A549 (cell line): ENCODE data around the gene FAM187B. TPM values are rescaled to one million over a fixed set of nuclear protein-coding genes. Genes with fewer than 3 reads are reported as not detected.

Experiments used
- ATAC-seq, 2 experiments: fragments of 200-7000 bp in 1 of 2; fragments of >200 bp in 1 of 2; cut with Nextera tagmentation in 1 of 2; cut with Tn5 transposase in 1 of 2; 3 replicates each; pipeline versions ENCODE4 v1.8.0 to v1.9.1; 2018 to 2020; ENCODE audit warnings: mild to moderate bottlenecking in 1 of 2, moderate library complexity in 1 of 2
- CTCF ChIA-PET: fragments of 300-600 bp; sonication (Branson Sonifier 250); formaldehyde crosslinking; extraction: SDS; loops from one replicate; lab custom pipeline; 2021; ENCODE audit warnings: antibody characterized with exemption, inconsistent platforms; lab: Yijun Ruan, JAX
- POLR2A ChIA-PET: fragments of 350-600 bp; formaldehyde crosslinking; extraction: SDS; loops from one replicate; lab custom pipeline; 2021; ENCODE audit warnings: antibody characterized with exemption, inconsistent platforms; lab: Yijun Ruan, JAX
- DNase-seq, 2 experiments: peaks; one replicate each; pipeline versions ENCODE4 v3.0.0 to v3.0.0-alpha.2; 2011 to 2016; ENCODE audit warnings: low read depth in 1 of 2, low spot score in 1 of 2
- FAIRE-seq: peaks from 2 replicates; lab custom pipeline; 2011; peaks lifted over from hg19 to GRCh38; lab: Jason Lieb, UNC
- H3K27ac ChIP-seq, 2 experiments: fragments of >200 bp; sonication (Bioruptor Twin); formaldehyde crosslinking; 3 replicates each; pipeline ENCODE4 v1.5.1; 2016 to 2017
- H3K4me1 ChIP-seq: fragments of >200 bp; sonication (Bioruptor Twin); formaldehyde crosslinking; 3 replicates; pipeline ENCODE4 v1.6.1; 2016
- H3K4me2 ChIP-seq: fragments of >200 bp; sonication (Bioruptor Twin); formaldehyde crosslinking; 3 replicates; pipeline ENCODE4 v1.6.1; 2016
- H3K4me3 ChIP-seq: fragments of >200 bp; sonication (Bioruptor Twin); formaldehyde crosslinking; 3 replicates; pipeline ENCODE4 v1.5.1; 2016
- H3K9me3 ChIP-seq: fragments of >200 bp; sonication (Bioruptor Twin); formaldehyde crosslinking; 3 replicates; pipeline ENCODE4 v1.6.1; 2016
- BHLHE40 ChIP-seq: IDR thresholded peaks from 2 replicates; pipeline ENCODE4 v1.6.1; 2012; ENCODE audit warnings: low read depth, low read length, inconsistent platforms
- CBX8 ChIP-seq: fragments of 200-600 bp; sonication (generic); IDR thresholded peaks from 2 replicates; pipeline ENCODE4 v1.6.1; 2016
- CHD2 ChIP-seq: fragments of 150-350 bp; IDR thresholded peaks from 2 replicates; pipeline ENCODE4 v1.6.1; 2014; ENCODE audit warnings: low read length; ENCODE audit not compliant: partially characterized antibody
- EP300 ChIP-seq, 2 experiments: fragments of >200 bp; sonication (Bioruptor Twin); formaldehyde crosslinking; IDR thresholded peaks; 2 replicates in 1 of 2; 3 replicates in 1 of 2; pipeline ENCODE4 v1.6.1; 2016 to 2017
- FOXS1 ChIP-seq: fragments of 250-450 bp; sonication (Bioruptor Pico); IDR thresholded peaks from 2 replicates; pipeline ENCODE4 v1.5.0; 2020; ENCODE audit warnings: mild to moderate bottlenecking, moderate library complexity
- GATA3 ChIP-seq: IDR thresholded peaks from 2 replicates; pipeline ENCODE4 v1.6.1; 2012; ENCODE audit warnings: borderline replicate concordance
- HOXA7 ChIP-seq: fragments of 250-450 bp; sonication (Bioruptor Pico); IDR thresholded peaks from 2 replicates; pipeline ENCODE4 v1.5.0; 2020; ENCODE audit warnings: mild to moderate bottlenecking, moderate library complexity
- KDM5A ChIP-seq: fragments of 200-600 bp; sonication (generic); IDR thresholded peaks from 2 replicates; pipeline ENCODE4 v1.6.1; 2016; ENCODE audit warnings: antibody characterized with exemption, mild to moderate bottlenecking
- MAZ ChIP-seq: fragments of 150-350 bp; IDR thresholded peaks from 2 replicates; pipeline ENCODE4 v1.6.1; 2014; ENCODE audit warnings: antibody characterized with exemption, low read depth, low read length, borderline replicate concordance
- NFE2L2 ChIP-seq: fragments of 150-350 bp; conservative IDR thresholded peaks from 2 replicates; pipeline ENCODE4 v1.6.1; 2014; ENCODE audit warnings: low read length
- NR3C1 ChIP-seq: fragments of >200 bp; sonication (Bioruptor Twin); formaldehyde crosslinking; IDR thresholded peaks from 3 replicates; pipeline ENCODE4 v1.6.1; 2017
- POLR2AphosphoS2 ChIP-seq: conservative IDR thresholded peaks from 2 replicates; pipeline ENCODE4 v1.6.1; 2012; ENCODE audit warnings: low read length, improper control_type of control experiment, inconsistent platforms
- RARB ChIP-seq: fragments of 250-450 bp; sonication (Bioruptor Pico); IDR thresholded peaks from 2 replicates; pipeline ENCODE4 v1.8.0; 2021; ENCODE audit warnings: mild to moderate bottlenecking, moderate library complexity
- RNF2 ChIP-seq: fragments of 200-600 bp; sonication (generic); IDR thresholded peaks from 2 replicates; pipeline ENCODE4 v1.6.1; 2016; ENCODE audit warnings: low read depth, mild to moderate bottlenecking, antibody characterized with exemption, moderate library complexity, borderline replicate concordance
- ZC3H11A ChIP-seq: fragments of 450-650 bp; IDR thresholded peaks from 2 replicates; pipeline ENCODE4 v1.6.1; 2014; ENCODE audit warnings: antibody characterized with exemption, mild to moderate bottlenecking
- ZFP36 ChIP-seq: fragments of 450-650 bp; IDR thresholded peaks from 2 replicates; pipeline ENCODE4 v1.6.1; 2014; ENCODE audit warnings: borderline replicate concordance; ENCODE audit not compliant: partially characterized antibody
- ZNF302 ChIP-seq: fragments of 250-450 bp; sonication (Bioruptor Pico); IDR thresholded peaks from 2 replicates; pipeline ENCODE4 v1.9.0; 2021; ENCODE audit warnings: inconsistent platforms, mild to moderate bottlenecking, moderate library complexity
- WGBS: methylation state at CpG from one replicate; pipeline ENCODE4 v1.1.6; 2017; ENCODE audit errors: missing lambda C conversion rate; 5-methylcytosine and 5-hydroxymethylcytosine counted together
- polyA plus RNA-seq, 4 experiments: library from polyadenylated mRNA; depleted of rRNA in 3 of 4; stranded (reverse); fragments of >200 nt; fragmentation: RNase III in 1 of 4; extraction: RNeasy Plus Mini Kit Qiagen cat#74134 plus additional on column Dnase treatment in 1 of 4; gene quantifications; 2 replicates in 3 of 4; 3 replicates in 1 of 4; pipeline ENCODE4 v1.2.3, GENCODE V29; 2011 to 2017
- TF ChIP-seq, protein P1 (sequence below): fragments of 250-450 bp; sonication (Bioruptor Pico); IDR thresholded peaks from 2 replicates; pipeline ENCODE4 v1.5.0; 2021; ENCODE audit warnings: mild to moderate bottlenecking, moderate library complexity, borderline replicate concordance
- TF ChIP-seq, protein P2 (sequence below): fragments of >200 bp; sonication (Bioruptor Twin); formaldehyde crosslinking; IDR thresholded peaks from 3 replicates; pipeline ENCODE4 v1.5.1; 2016
- TF ChIP-seq, protein P3 (sequence below): fragments of 250-450 bp; sonication (Bioruptor Pico); IDR thresholded peaks from 2 replicates; pipeline ENCODE4 v1.5.0; 2020; ENCODE audit warnings: low read depth, mild to moderate bottlenecking, moderate library complexity

Gene FAM187B
- polyA plus RNA-seq, 2 of the 4 experiments (the other 2 are of a cell fraction) = not detected

DNA sequence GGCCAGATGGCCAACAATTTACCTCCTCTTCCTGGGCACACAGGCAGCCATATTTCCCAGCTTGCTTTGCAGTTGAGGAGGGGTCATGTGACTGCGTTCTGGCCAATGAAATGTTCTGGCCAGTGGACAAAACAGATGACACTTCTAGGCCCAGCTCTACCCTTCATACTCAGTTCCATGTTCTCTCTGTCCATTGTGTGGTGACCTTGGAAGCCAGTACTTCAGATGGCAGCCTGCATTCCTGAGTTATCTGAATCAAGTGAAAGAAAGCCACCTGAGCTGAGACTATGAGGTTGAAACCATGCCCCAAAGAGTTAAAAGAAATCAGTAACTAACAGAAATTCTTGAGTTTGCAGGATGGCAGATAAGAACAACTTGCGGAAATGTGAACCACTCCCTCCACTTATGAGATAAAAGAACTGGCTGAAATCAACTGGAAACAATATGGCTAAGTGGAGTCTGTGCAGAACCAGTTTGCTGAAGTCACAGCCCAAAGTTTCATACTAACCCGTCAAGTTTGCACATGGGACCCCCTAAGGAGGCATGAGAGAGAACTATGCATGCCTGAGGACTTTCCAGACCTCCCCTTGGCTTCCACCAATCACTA lies 8.1 kb downstream of the FAM187B start:
- Histone ChIP-seq H3K27ac (no peak overlapping the region), H3K4me2 (no peak overlapping the region), H3K9me3 (peaks cover 45% of the 10 kb centered on the region), H3K4me3 (no peak overlapping the region), H3K4me1 (no peaks in the 10 kb centered on the region)
- ATAC-seq = no peak
- peak; percentile 70 for FAIRE-seq
- no peak for TF ChIP-seq FOXS1 (CRISPR knock-in tag)
- POLR2A ChIA-PET = no interaction called here
- 22% methylated on average over 3 of the region's 3 CpGs for WGBS
- DNase-seq = no peak
- CTCF ChIA-PET = interaction anchor here (0.7 kb wide), 2 partner anchors 20 to 51 kb away, joined by 3 read pairs; no protein-coding TSS in a partner anchor

DNA sequence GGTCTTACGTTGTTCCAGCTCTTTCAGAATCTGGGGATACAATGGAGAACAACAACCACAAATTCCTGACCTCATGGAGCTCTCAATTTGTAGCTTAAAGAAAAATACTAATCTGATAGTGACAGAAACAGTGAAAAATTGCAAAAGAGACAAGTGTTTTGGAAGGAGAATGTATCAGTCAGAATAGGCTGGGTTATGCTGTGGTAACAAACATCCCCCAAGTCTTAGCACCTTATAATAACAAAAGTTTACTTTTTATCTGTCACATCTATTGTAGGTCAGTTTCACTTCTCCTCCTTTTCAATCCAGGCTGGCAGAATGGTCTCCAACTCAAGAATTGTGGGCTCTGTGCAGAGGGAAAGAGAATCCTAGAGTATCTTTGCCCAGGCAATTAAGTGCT lies 9.5 kb downstream of the FAM187B start:
- H3K9me3 ChIP-seq = peaks cover 48% of the 10 kb centered on the region
- FAIRE-seq (no peak), ATAC-seq (no peak), DNase-seq (no peak)
- no peak overlapping the region for H3K4me3 ChIP-seq
- ChIA-PET CTCF (interaction anchor here (0.6 to 1.6 kb wide), 2 partner anchors 55 to 819 kb away, joined by 3 to 4 read pairs; no protein-coding TSS in a partner anchor), POLR2A (no interaction called here)
- TF ChIP-seq, protein P1, sequence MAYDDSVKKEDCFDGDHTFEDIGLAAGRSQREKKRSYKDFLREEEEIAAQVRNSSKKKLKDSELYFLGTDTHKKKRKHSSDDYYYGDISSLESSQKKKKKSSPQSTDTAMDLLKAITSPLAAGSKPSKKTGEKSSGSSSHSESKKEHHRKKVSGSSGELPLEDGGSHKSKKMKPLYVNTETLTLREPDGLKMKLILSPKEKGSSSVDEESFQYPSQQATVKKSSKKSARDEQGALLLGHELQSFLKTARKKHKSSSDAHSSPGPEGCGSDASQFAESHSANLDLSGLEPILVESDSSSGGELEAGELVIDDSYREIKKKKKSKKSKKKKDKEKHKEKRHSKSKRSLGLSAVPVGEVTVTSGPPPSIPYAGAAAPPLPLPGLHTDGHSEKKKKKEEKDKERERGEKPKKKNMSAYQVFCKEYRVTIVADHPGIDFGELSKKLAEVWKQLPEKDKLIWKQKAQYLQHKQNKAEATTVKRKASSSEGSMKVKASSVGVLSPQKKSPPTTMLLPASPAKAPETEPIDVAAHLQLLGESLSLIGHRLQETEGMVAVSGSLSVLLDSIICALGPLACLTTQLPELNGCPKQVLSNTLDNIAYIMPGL (CRISPR knock-in tag) = no peak
- TF ChIP-seq MAZ (no peak), RNF2 (no peak), GATA3 (no peak)
- TF ChIP-seq, protein P2, sequence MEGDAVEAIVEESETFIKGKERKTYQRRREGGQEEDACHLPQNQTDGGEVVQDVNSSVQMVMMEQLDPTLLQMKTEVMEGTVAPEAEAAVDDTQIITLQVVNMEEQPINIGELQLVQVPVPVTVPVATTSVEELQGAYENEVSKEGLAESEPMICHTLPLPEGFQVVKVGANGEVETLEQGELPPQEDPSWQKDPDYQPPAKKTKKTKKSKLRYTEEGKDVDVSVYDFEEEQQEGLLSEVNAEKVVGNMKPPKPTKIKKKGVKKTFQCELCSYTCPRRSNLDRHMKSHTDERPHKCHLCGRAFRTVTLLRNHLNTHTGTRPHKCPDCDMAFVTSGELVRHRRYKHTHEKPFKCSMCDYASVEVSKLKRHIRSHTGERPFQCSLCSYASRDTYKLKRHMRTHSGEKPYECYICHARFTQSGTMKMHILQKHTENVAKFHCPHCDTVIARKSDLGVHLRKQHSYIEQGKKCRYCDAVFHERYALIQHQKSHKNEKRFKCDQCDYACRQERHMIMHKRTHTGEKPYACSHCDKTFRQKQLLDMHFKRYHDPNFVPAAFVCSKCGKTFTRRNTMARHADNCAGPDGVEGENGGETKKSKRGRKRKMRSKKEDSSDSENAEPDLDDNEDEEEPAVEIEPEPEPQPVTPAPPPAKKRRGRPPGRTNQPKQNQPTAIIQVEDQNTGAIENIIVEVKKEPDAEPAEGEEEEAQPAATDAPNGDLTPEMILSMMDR = no peak
- no peak overlapping the region for H3K27ac ChIP-seq
- no peak overlapping the region for H3K4me2 ChIP-seq
- peaks cover 5% of the 10 kb centered on the region; the same call in 2 of the 3 replicates for H3K4me1 ChIP-seq
- 9% methylated on average over 1 of the region's 1 CpG for WGBS

DNA sequence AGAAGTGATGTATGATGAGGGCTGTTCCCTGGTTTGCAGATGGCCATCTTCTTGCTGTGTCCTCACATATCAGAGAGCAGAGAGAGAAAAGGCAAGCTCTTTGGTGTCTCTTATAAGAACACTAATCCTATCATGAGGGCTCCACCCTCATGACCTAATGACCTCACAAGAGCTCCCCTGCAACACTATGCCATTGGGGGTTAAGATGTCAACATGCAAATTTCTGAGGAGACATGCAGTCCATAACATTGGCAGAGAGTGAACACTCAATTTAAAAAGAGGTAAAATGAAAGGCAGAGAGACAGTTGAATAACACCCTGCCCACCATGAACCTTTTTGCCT lies 10.9 kb downstream of the FAM187B start:
- DNase-seq = no peak
- ChIA-PET CTCF (no interaction called here), POLR2A (no interaction called here)
- ATAC-seq = no peak
- no peak overlapping the region for H3K4me2 ChIP-seq
- peaks cover 13% of the 10 kb centered on the region for H3K4me1 ChIP-seq
- no peak overlapping the region for H3K27ac ChIP-seq
- peaks cover 44% of the 10 kb centered on the region for H3K9me3 ChIP-seq
- TF ChIP-seq RNF2 (no peak), HOXA7 (CRISPR knock-in tag) (no peak), CHD2 (no peak), POLR2AphosphoS2 (no peak), CBX8 (no peak), RARB (CRISPR knock-in tag) (no peak), GATA3 (no peak), KDM5A (no peak), NR3C1 (no peak), ZC3H11A (no peak), ZNF302 (CRISPR knock-in tag) (no peak), BHLHE40 (no peak), ZFP36 (no peak), EP300 (IDR thresholded peaks at IDR 0.05) (no peak), NFE2L2 (no peak)
- TF ChIP-seq, protein P3, sequence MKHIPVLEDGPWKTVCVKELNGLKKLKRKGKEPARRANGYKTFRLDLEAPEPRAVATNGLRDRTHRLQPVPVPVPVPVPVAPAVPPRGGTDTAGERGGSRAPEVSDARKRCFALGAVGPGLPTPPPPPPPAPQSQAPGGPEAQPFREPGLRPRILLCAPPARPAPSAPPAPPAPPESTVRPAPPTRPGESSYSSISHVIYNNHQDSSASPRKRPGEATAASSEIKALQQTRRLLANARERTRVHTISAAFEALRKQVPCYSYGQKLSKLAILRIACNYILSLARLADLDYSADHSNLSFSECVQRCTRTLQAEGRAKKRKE (CRISPR knock-in tag) = no peak
- TF ChIP-seq, protein P1 (CRISPR knock-in tag) = no peak
- no peak for FAIRE-seq
- H3K4me3 ChIP-seq = no peak overlapping the region
